GM21526 (cell line): ENCODE results near the gene ARF4.
A peak's percentile ranks its signal among the peaks of the same experiment; 100 is the strongest.
"Not testable (repeated sequence)": the region's sequence is repeated elsewhere in the genome, so short reads cannot be mapped to it uniquely, and the experiment has no call there.

Experiments
- ATAC-seq: cut with Tn5 transposase; IDR thresholded peaks from one replicate; pipeline ENCODE4 v1.9.1; 2021; ENCODE audit warnings: moderate library complexity; ENCODE audit not compliant: unreplicated experiment, low FRiP score

The ARF4 gene

GRCh38 chr3:57597127-57597923 is at the start of gene ARF4:
Gene ARF4 (minus strand): TSS chr3:57597344. CDS start chr3:57597140, 204 bp downstream.
- peak; percentile 95 for ATAC-seq

- no peak for ATAC-seq
These were observed 49.6 kb upstream of the ARF4 start for GRCh38 chr3:57646723-57647122.

GRCh38 chr3:57644740-57645139 is 47.6 kb upstream of the ARF4 start:
- no peak for ATAC-seq

GRCh38 chr3:57637391-57637790 is 40.2 kb upstream of the ARF4 start:
- no peak for ATAC-seq

- not testable (repeated sequence) for ATAC-seq
These were observed 37.1 kb upstream of the ARF4 start for GRCh38 chr3:57634259-57634658.

- ATAC-seq, result no peak
These were observed 30.8 kb upstream of the ARF4 start for GRCh38 chr3:57627976-57628375.

GRCh38 chr3:57624801-57625200 is 27.7 kb upstream of the ARF4 start:
- no peak for ATAC-seq

- no peak for ATAC-seq
These were observed 25.2 kb upstream of the ARF4 start for GRCh38 chr3:57622362-57622761.

GRCh38 chr3:57617739-57618138 is 20.6 kb upstream of the ARF4 start:
- no peak for ATAC-seq

- no peak for ATAC-seq
These were observed 19.1 kb upstream of the ARF4 start for GRCh38 chr3:57616233-57616632.

GRCh38 chr3:57611870-57612269 is 14.7 kb upstream of the ARF4 start:
- ATAC-seq, result not testable (repeated sequence)

GRCh38 chr3:57605683-57606082 is 8.5 kb upstream of the ARF4 start:
- ATAC-seq, result no peak

GRCh38 chr3:57604971-57605370 is 7.8 kb upstream of the ARF4 start:
- no peak for ATAC-seq

GRCh38 chr3:57600195-57600594 is 3.1 kb upstream of the ARF4 start:
- ATAC-seq, result no peak

- no peak for ATAC-seq
These were observed 1.7 kb upstream of the ARF4 start for GRCh38 chr3:57598765-57599360.

GRCh38 chr3:57596495-57597126 is 533 bp downstream of the ARF4 start:
- ATAC-seq, result peak; percentile 1

GRCh38 chr3:57594576-57594975 is 2.6 kb downstream of the ARF4 start:
- ATAC-seq, result no peak

- no peak for ATAC-seq
These were observed 3.0 kb downstream of the ARF4 start for GRCh38 chr3:57594144-57594543.

- no peak for ATAC-seq
These were observed 4.8 kb downstream of the ARF4 start for GRCh38 chr3:57592306-57592705.

- ATAC-seq, result no peak
These were observed 9.2 kb downstream of the ARF4 start for GRCh38 chr3:57587905-57588304.

GRCh38 chr3:57586778-57587177 is 10.4 kb downstream of the ARF4 start:
- no peak for ATAC-seq

GRCh38 chr3:57583544-57583943 is 13.6 kb downstream of the ARF4 start:
- no peak for ATAC-seq
